Ovary (tissue), 3 donors: ENCODE measurements around the gene MSI2.

Source experiments
- CTCF ChIP-seq, 3 donors: fragments of 450-650 bp in 2 of 3; fragments of 200-600 bp in 1 of 3; IDR thresholded peaks; one replicate each; pipeline versions ENCODE4 v1.5.1 to v1.8.0; 2016 to 2022; ENCODE audit warnings: antibody characterized with exemption in 3 of 3, mild to moderate bottlenecking in 1 of 3
- POLR2A ChIP-seq: fragments of 450-650 bp; IDR thresholded peaks from one replicate; pipeline ENCODE4 v1.6.1; 2017; ENCODE audit warnings: antibody characterized with exemption, mild to moderate bottlenecking, moderate library complexity
- donor health status: DM: no; HTN: no; CAD: no.

GRCh38 chr17:57544834-57545463 is 288.6 kb downstream of the MSI2 start:
- TF ChIP-seq POLR2A (no peak), CTCF (IDR thresholded peaks at IDR 0.05) (no peak)
